Common myeloid progenitor, CD34-positive (primary cell): ENCODE measurements around the gene RCAN2.

ENCODE experiments used
- CTCF ChIA-PET: fragments of 350-600 bp; sonication (Branson Sonifier 250); formaldehyde crosslinking; loops from one replicate; lab custom pipeline; 2021; ENCODE audit warnings: antibody characterized with exemption; lab: Charles Lee
- POLR2A ChIA-PET: fragments of 350-600 bp; sonication (Branson Sonifier 250); formaldehyde crosslinking; loops from one replicate; lab custom pipeline; 2021; ENCODE audit warnings: antibody characterized with exemption; lab: Charles Lee
- DNase-seq, 3 donors: peaks; one replicate each; pipeline versions ENCODE4 v3.0.0 to v3.0.0-alpha.2; 2013
- H3K27ac ChIP-seq, 2 experiments: 1 replicate in 1 of 2; 2 replicates in 1 of 2; pipeline ENCODE4 v1.7.0; 2013; ENCODE audit warnings: inconsistent platforms in 2 of 2, low read length in 2 of 2, mild to moderate bottlenecking in 2 of 2, low read depth in 1 of 2, moderate library complexity in 1 of 2; ENCODE audit not compliant: severe bottlenecking in 2 of 2, insufficient read depth in 1 of 2, poor library complexity in 1 of 2
- H3K27me3 ChIP-seq, 5 experiments: replicated peaks in 2 of 5; 1 replicate in 3 of 5; 2 replicates in 2 of 5; pipeline versions ENCODE4 v1.6.1 to v1.7.0; 2013; ENCODE audit warnings: low read length in 4 of 5, mild to moderate bottlenecking in 2 of 5, moderate library complexity in 2 of 5, inconsistent platforms in 1 of 5; ENCODE audit not compliant: insufficient read depth in 5 of 5, control insufficient read depth in 4 of 5
- H3K36me3 ChIP-seq, 4 experiments: 1 replicate in 2 of 4; 2 replicates in 2 of 4; pipeline versions ENCODE4 v1.6.1 to v1.7.0; 2013; ENCODE audit warnings: low read length in 3 of 4, control low read depth in 1 of 4, mild to moderate bottlenecking in 1 of 4; ENCODE audit not compliant: control insufficient read depth in 4 of 4, insufficient read depth in 4 of 4
- H3K4me1 ChIP-seq, 4 experiments: 1 replicate in 3 of 4; 2 replicates in 1 of 4; pipeline versions ENCODE4 v1.6.1 to v1.7.1; 2013; ENCODE audit warnings: low read length in 3 of 4, mild to moderate bottlenecking in 3 of 4, control low read depth in 1 of 4, inconsistent platforms in 1 of 4, moderate library complexity in 1 of 4; ENCODE audit not compliant: control insufficient read depth in 4 of 4, insufficient read depth in 4 of 4; ENCODE audit errors: control extremely low read depth in 1 of 4
- H3K4me3 ChIP-seq, 7 experiments: 1 replicate in 4 of 7; 2 replicates in 3 of 7; pipeline versions ENCODE4 v1.5.1 to v1.7.0; 2013; ENCODE audit warnings: mild to moderate bottlenecking in 7 of 7, low read length in 6 of 7, moderate library complexity in 6 of 7, inconsistent platforms in 2 of 7, low read depth in 2 of 7, control low read depth in 1 of 7; ENCODE audit not compliant: insufficient read depth in 4 of 7, control insufficient read depth in 1 of 7; ENCODE audit errors: extremely low read depth in 1 of 7
- H3K9me3 ChIP-seq, 5 experiments: 1 replicate in 4 of 5; 2 replicates in 1 of 5; pipeline versions ENCODE4 v1.6.1 to v1.7.1; 2013; ENCODE audit warnings: low read length in 4 of 5, mild to moderate bottlenecking in 2 of 5, inconsistent platforms in 1 of 5, low read depth in 1 of 5, moderate library complexity in 1 of 5; ENCODE audit not compliant: control insufficient read depth in 4 of 5, insufficient read depth in 2 of 5; ENCODE audit errors: control extremely low read depth in 1 of 5
- WGBS: methylation state at CpG from one replicate; pipeline ENCODE4 v1.1.5; 2013; ENCODE audit not compliant: insufficient coverage; 5-methylcytosine and 5-hydroxymethylcytosine counted together

Gene RCAN2

GRCh38 chr6:46315589-46315988 lies 175.7 kb downstream of the RCAN2 start:
- no CpG with 5 or more reads among the region's 1 CpG for WGBS
- DNase-seq, result no peak
- Histone ChIP-seq H3K9me3 (no peaks in the 10 kb centered on the region), H3K27me3 (no peaks in the 10 kb centered on the region), H3K27ac (no peak overlapping the region), H3K36me3 (no peaks in the 10 kb centered on the region), H3K4me1 (peaks cover 0 to 3% (median 0%) of the 10 kb centered on the region in 4 experiments), H3K4me3 (no peak overlapping the region)
- ChIA-PET CTCF (no interaction called here), POLR2A (no interaction called here)

GRCh38 chr6:46312654-46313053 lies 178.6 kb downstream of the RCAN2 start:
- no peak overlapping the region for H3K27ac ChIP-seq
- peaks cover 0 to 3% (median 0%) of the 10 kb centered on the region in 4 experiments for H3K4me1 ChIP-seq
- ChIA-PET CTCF (no interaction called here), POLR2A (no interaction called here)
- 100% methylated on average over 3 of the region's 3 CpGs for WGBS
- no peak overlapping the region for H3K4me3 ChIP-seq
- no peaks in the 10 kb centered on the region for H3K36me3 ChIP-seq
- no peak for DNase-seq
- no peaks in the 10 kb centered on the region for H3K9me3 ChIP-seq
- no peaks in the 10 kb centered on the region for H3K27me3 ChIP-seq

DNA sequence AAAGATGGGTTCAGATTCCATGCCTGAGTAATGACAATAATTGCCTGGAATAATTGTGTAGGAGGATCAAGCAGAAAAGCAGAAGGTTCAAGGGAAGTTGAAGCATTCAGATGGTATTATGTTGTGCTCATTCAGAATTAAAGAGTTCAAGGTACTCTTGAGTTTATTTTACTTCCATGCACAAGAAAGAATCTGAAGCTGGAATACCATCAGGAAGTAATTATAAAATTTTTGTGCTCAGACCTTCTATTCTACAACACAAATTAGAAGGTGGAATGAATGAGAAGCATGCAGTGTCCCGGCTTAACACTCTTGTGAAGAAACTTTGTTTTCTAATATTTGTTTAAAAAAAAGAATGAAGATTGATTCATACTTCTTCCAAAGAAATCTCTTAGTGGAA lies 181.1 kb downstream of the RCAN2 start:
- POLR2A ChIA-PET, result no interaction called here
- CTCF ChIA-PET, result no interaction called here

GRCh38 chr6:46306431-46306830 lies 184.8 kb downstream of the RCAN2 start:
- POLR2A ChIA-PET, result no interaction called here

More for the DNA sequence above, 181.1 kb downstream of the RCAN2 start:
- Histone ChIP-seq H3K27me3 (no peaks in the 10 kb centered on the region), H3K36me3 (no peaks in the 10 kb centered on the region), H3K9me3 (no peaks in the 10 kb centered on the region), H3K4me1 (no peaks in the 10 kb centered on the region), H3K4me3 (no peak overlapping the region), H3K27ac (no peak overlapping the region)
- no peak for DNase-seq
- WGBS, result no CpG with 5 or more reads among the region's 1 CpG

GRCh38 chr6:46305833-46306232 lies 185.4 kb downstream of the RCAN2 start:
- ChIA-PET CTCF (interaction anchor here (1.5 kb wide), 1 partner anchor 13 kb away, joined by 3 read pairs; no protein-coding TSS in a partner anchor), POLR2A (no interaction called here)
- Histone ChIP-seq H3K4me1 (no peaks in the 10 kb centered on the region), H3K27ac (no peak overlapping the region), H3K4me3 (no peak overlapping the region), H3K36me3 (no peaks in the 10 kb centered on the region), H3K9me3 (peaks cover 0 to 4% (median 0%) of the 10 kb centered on the region in 5 experiments), H3K27me3 (no peaks in the 10 kb centered on the region)
- no peak for DNase-seq
- 94% methylated on average over 3 of the region's 3 CpGs for WGBS

More at GRCh38 chr6:46306431-46306830, 184.8 kb downstream of the RCAN2 start:
- no peaks in the 10 kb centered on the region for H3K27me3 ChIP-seq
- peaks cover 0 to 4% (median 0%) of the 10 kb centered on the region in 5 experiments for H3K9me3 ChIP-seq
- H3K4me1 ChIP-seq, result no peaks in the 10 kb centered on the region
- 86% methylated on average over 1 of the region's 2 CpGs for WGBS
- CTCF ChIA-PET, result interaction anchor here (1.5 kb wide), 1 partner anchor 12 kb away, joined by 3 read pairs; no protein-coding TSS in a partner anchor
- no peak overlapping the region for H3K27ac ChIP-seq
- no peaks in the 10 kb centered on the region for H3K36me3 ChIP-seq
- H3K4me3 ChIP-seq, result no peak overlapping the region
- DNase-seq, result no peak

DNA sequence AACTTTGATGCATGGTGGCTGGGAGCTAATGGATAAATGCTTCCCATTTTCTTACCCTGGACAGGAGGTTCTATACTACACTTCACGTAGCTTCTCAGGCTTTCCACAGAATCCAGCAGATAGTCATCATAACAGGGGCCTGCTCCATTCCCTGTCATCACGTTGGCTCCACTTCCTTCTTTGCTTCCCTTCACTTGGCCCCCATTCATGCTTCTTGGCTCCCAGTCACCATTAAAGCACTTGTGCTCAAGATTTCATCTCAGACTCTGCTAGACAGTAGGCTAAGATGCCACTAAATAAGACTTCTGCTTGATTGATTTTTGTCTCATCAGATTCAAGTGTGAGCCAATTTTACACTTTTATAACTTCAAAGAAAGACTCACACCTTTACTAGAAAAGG lies 186.0 kb downstream of the RCAN2 start:
- no peak overlapping the region for H3K4me3 ChIP-seq
- no peak overlapping the region for H3K27ac ChIP-seq
- H3K4me1 ChIP-seq, result no peaks in the 10 kb centered on the region
- WGBS, result 88% methylated on average over 2 of the region's 2 CpGs
- ChIA-PET CTCF (interaction anchor here (1.5 kb wide), 1 partner anchor 13 kb away, joined by 3 read pairs; no protein-coding TSS in a partner anchor), POLR2A (no interaction called here)
- no peaks in the 10 kb centered on the region for H3K27me3 ChIP-seq
- H3K9me3 ChIP-seq, result peaks cover 0 to 4% (median 0%) of the 10 kb centered on the region in 5 experiments
- DNase-seq, result no peak
- H3K36me3 ChIP-seq, result no peaks in the 10 kb centered on the region

DNA sequence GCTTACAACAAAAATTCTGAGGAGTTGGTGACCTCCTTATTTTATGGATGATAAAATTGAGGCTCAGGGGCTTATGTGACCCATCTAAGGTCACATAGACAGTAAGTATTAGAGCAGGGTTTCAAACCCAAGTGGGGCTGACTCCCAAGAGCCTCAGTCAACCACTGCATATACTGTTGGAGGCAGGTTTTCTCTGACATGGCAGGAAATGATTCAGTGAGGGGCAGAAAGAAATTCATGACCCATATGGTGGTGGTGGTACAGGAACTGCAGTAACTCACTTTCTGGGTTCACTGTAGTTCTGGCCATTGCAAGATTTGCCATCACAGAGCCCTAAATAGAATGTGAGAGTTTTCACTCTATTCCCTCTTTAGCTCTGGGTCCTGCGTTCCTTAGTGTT lies 188.4 kb downstream of the RCAN2 start:
- Histone ChIP-seq H3K4me1 (no peaks in the 10 kb centered on the region), H3K36me3 (no peaks in the 10 kb centered on the region), H3K4me3 (no peak overlapping the region), H3K9me3 (peaks cover 0 to 6% (median 0%) of the 10 kb centered on the region in 5 experiments), H3K27ac (no peak overlapping the region), H3K27me3 (no peaks in the 10 kb centered on the region)
- POLR2A ChIA-PET, result no interaction called here
- CTCF ChIA-PET, result no interaction called here
- DNase-seq, result no peak
- WGBS, result no CpG with 5 or more reads among the region's 1 CpG
